WTC11 (cell line): ENCODE measurements around the gene COLEC12. TPM values are rescaled to one million over a fixed set of nuclear protein-coding genes. Genes with fewer than 3 reads are reported as not detected.

Experiments used
- ATAC-seq: fragments of 200-7000 bp; cut with Tn5 transposase; 2 replicates; pipeline ENCODE4 v1.10.0; 2021; ENCODE audit warnings: mild to moderate bottlenecking, moderate library complexity
- CTCF ChIA-PET: fragments of 300-600 bp; sonication (Branson Sonifier 250); formaldehyde crosslinking; loops from one replicate; lab custom pipeline; 2021; ENCODE audit warnings: antibody characterized with exemption; lab: Charles Lee
- POLR2A ChIA-PET: fragments of 350-600 bp; sonication (Branson Sonifier 250); formaldehyde crosslinking; loops from one replicate; lab custom pipeline; 2021; ENCODE audit warnings: antibody characterized with exemption; lab: Charles Lee
- DNase-seq: peaks from one replicate; pipeline ENCODE4 v3.0.0; 2021; ENCODE audit warnings: low spot score
- H3K27ac Mint-ChIP-seq: 2 replicates; pipeline ENCODE4 v1.8.0; 2021; ENCODE audit warnings: mixed read lengths
- H3K27me3 Mint-ChIP-seq: 2 replicates; pipeline ENCODE4 v1.8.0; 2021; ENCODE audit warnings: low read depth, mild to moderate bottlenecking, moderate library complexity, mixed read lengths
- H3K36me3 Mint-ChIP-seq: 2 replicates; pipeline ENCODE4 v1.8.0; 2021; ENCODE audit warnings: mixed read lengths
- H3K4me1 Mint-ChIP-seq: 2 replicates; pipeline ENCODE4 v1.8.0; 2022; ENCODE audit warnings: mixed read lengths
- H3K4me3 Mint-ChIP-seq: 2 replicates; pipeline ENCODE4 v1.8.0; 2021; ENCODE audit warnings: mild to moderate bottlenecking, moderate library complexity, mixed read lengths
- H3K9me3 Mint-ChIP-seq: 2 replicates; pipeline ENCODE4 v1.8.0; 2021; ENCODE audit warnings: mixed read lengths
- AFF4 ChIP-seq: sonication (generic); formaldehyde crosslinking; IDR thresholded peaks from 2 replicates; pipeline ENCODE4 v1.8.1; 2023; ENCODE audit warnings: mild to moderate bottlenecking, missing genetic modification reagents, borderline replicate concordance
- ATF2 ChIP-seq: sonication (generic); formaldehyde crosslinking; IDR thresholded peaks from 2 replicates; pipeline ENCODE4 v1.8.1; 2022; ENCODE audit warnings: low read depth, missing genetic modification reagents, borderline replicate concordance
- E2F4 ChIP-seq: sonication (generic); formaldehyde crosslinking; IDR thresholded peaks from 2 replicates; pipeline ENCODE4 v1.8.1; 2022; ENCODE audit warnings: low read depth, mild to moderate bottlenecking, moderate library complexity, missing genetic modification reagents, borderline replicate concordance
- EMX1 ChIP-seq: fragments of 250-450 bp; sonication (Bioruptor Pico); IDR thresholded peaks from 2 replicates; pipeline ENCODE4 v1.8.0; 2021; ENCODE audit warnings: mild to moderate bottlenecking
- FOXP4 ChIP-seq: sonication (generic); formaldehyde crosslinking; IDR thresholded peaks from 2 replicates; pipeline ENCODE4 v1.8.0; 2022; ENCODE audit warnings: mild to moderate bottlenecking, missing genetic modification reagents
- GRHL2 ChIP-seq: fragments of 250-450 bp; sonication (Bioruptor Pico); IDR thresholded peaks from 2 replicates; pipeline ENCODE4 v1.8.0; 2022; ENCODE audit warnings: mild to moderate bottlenecking, moderate library complexity; ENCODE audit not compliant: insufficient replicate concordance, severe bottlenecking
- HMGA2 ChIP-seq: fragments of 250-450 bp; sonication (Bioruptor Pico); IDR thresholded peaks from 2 replicates; pipeline ENCODE4 v1.4.0; 2021; ENCODE audit warnings: mild to moderate bottlenecking, moderate library complexity
- KAT7 ChIP-seq: sonication (generic); formaldehyde crosslinking; IDR thresholded peaks from 2 replicates; pipeline ENCODE4 v1.8.1; 2023; ENCODE audit warnings: missing genetic modification reagents, mild to moderate bottlenecking, borderline replicate concordance
- ZBTB43 ChIP-seq: sonication (generic); formaldehyde crosslinking; IDR thresholded peaks from 2 replicates; pipeline ENCODE4 v1.8.1; 2023; ENCODE audit warnings: mild to moderate bottlenecking, missing genetic modification reagents
- ZNF219 ChIP-seq: sonication (generic); formaldehyde crosslinking; IDR thresholded peaks from 2 replicates; pipeline ENCODE4 v1.8.0; 2023; ENCODE audit warnings: missing genetic modification reagents, mild to moderate bottlenecking, borderline replicate concordance
- ZNF396 ChIP-seq: fragments of 250-450 bp; sonication (Bioruptor Pico); IDR thresholded peaks from 2 replicates; pipeline ENCODE4 v1.8.0; 2021; ENCODE audit warnings: mild to moderate bottlenecking, moderate library complexity, borderline replicate concordance
- total RNA-seq: library from RNA; stranded (reverse); gene quantifications from 3 replicates; pipeline ENCODE4 v1.2.3, GENCODE V29; 2021

The COLEC12 gene
- total RNA-seq, 1 experiment from 2014 or later: 0.48 TPM

- TF ChIP-seq E2F4 (no peak), ATF2 (no peak)
These were observed 129.5 kb downstream of the COLEC12 start (continued) for GRCh38 chr18:370751-371608.

GRCh38 chr18:369224-370015 lies 131.1 kb downstream of the COLEC12 start:
- no peak overlapping the region for H3K4me3 Mint-ChIP-seq
- DNase-seq (no peak), ATAC-seq (no peak)
- TF ChIP-seq GRHL2 (CRISPR knock-in tag) (no peak), HMGA2 (CRISPR knock-in tag) (peak; percentile 92)
- ChIA-PET CTCF (no interaction called here), POLR2A (no interaction called here)
- peaks cover 16% of the 10 kb centered on the region for H3K4me1 Mint-ChIP-seq
- no peaks in the 10 kb centered on the region for H3K36me3 Mint-ChIP-seq
- H3K27me3 Mint-ChIP-seq: no peaks in the 10 kb centered on the region
- no peak overlapping the region for H3K27ac Mint-ChIP-seq
- H3K9me3 Mint-ChIP-seq: no peaks in the 10 kb centered on the region

GRCh38 chr18:366466-367061 lies 133.9 kb downstream of the COLEC12 start:
- ATAC-seq: peak; percentile 68
- TF ChIP-seq EMX1 (CRISPR knock-in tag) (no peak), ZNF219 (CRISPR knock-in tag) (no peak), KAT7 (no peak), FOXP4 (CRISPR knock-in tag) (0 out of 2 replicates have a peak, but pooled peaks have one; percentile 21), ZBTB43 (CRISPR knock-in tag) (no peak)
- TF ChIP-seq, all 79 proteins: peak for 1
- H3K36me3 Mint-ChIP-seq: no peaks in the 10 kb centered on the region
- no peak overlapping the region for H3K4me3 Mint-ChIP-seq
- no peak overlapping the region for H3K27ac Mint-ChIP-seq
- no peaks in the 10 kb centered on the region for H3K9me3 Mint-ChIP-seq
- DNase-seq: peak; percentile 18
- no peaks in the 10 kb centered on the region for H3K27me3 Mint-ChIP-seq
- peaks cover 31% of the 10 kb centered on the region for H3K4me1 Mint-ChIP-seq
- ChIA-PET POLR2A (no interaction called here), CTCF (no interaction called here)

- H3K9me3 Mint-ChIP-seq: no peaks in the 10 kb centered on the region
- H3K36me3 Mint-ChIP-seq: no peaks in the 10 kb centered on the region
- no peaks in the 10 kb centered on the region for H3K27me3 Mint-ChIP-seq
- CTCF ChIA-PET: no interaction called here
- no peak overlapping the region for H3K4me3 Mint-ChIP-seq
- DNase-seq: no peak
- H3K4me1 Mint-ChIP-seq: peaks cover 31% of the 10 kb centered on the region
- POLR2A ChIA-PET: no interaction called here
- ATAC-seq: no peak; the same call in 1 of the 2 replicates
- no peak overlapping the region for H3K27ac Mint-ChIP-seq
- TF ChIP-seq ZNF396 (CRISPR knock-in tag) (no peak), AFF4 (no peak)
These were observed 134.8 kb downstream of the COLEC12 start for GRCh38 chr18:365651-366050.
